ENCODE data around the gene HSPB3.

HSPB3 gene

DNA sequence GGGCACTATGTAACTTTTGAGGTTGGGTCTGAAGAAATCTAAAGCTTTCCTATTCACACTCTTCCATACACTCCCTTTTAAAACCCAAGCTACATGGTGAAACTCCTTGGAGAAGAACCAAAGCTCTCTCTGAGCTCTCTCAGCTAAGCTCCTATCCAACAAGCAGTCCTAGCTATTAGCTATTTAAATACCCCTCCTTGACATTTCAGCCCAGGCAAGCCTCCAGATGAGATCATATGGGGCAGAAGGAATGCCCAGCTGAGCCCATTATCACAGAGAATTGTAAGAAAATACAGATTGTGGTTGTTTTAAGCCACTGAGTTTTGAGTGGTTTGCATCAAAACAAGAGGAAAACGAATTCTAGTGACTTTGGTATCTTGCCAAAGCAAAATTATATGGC, 15.2 kb downstream of the HSPB3 start:
- H2BK12ac ChIP-seq (ENCODE audit: low read length) = no peak overlapping the region
- WGBS (ENCODE audit: extremely low coverage, insufficient coverage, insufficient read length) = no CpG with 5 or more reads among the region's 1 CpG
- no peaks in the 10 kb centered on the region for H3K9me3 ChIP-seq (ENCODE audit: insufficient read depth, low read depth, low read length)
- H3K9ac ChIP-seq (ENCODE audit: low read length) = no peak overlapping the region
- no peaks in the 10 kb centered on the region for H3K4me1 ChIP-seq (ENCODE audit: control insufficient read depth in 1 of 2, insufficient read depth in 2 of 2, low read length in 2 of 2)
- H3K79me1 ChIP-seq (ENCODE audit: low read length) = no peaks in the 10 kb centered on the region
- no peaks in the 10 kb centered on the region for H3K36me3 ChIP-seq (ENCODE audit: control insufficient read depth in 1 of 2, insufficient read depth in 2 of 2, low read length in 2 of 2)
- no peak overlapping the region for H3K4me3 ChIP-seq (ENCODE audit: low read depth, low read length)
- H4K91ac ChIP-seq (ENCODE audit: low read depth, low read length) = no peak overlapping the region
- H2AK5ac ChIP-seq (ENCODE audit: low read length) = no peak overlapping the region
- no peak overlapping the region for H4K12ac ChIP-seq (ENCODE audit: low read depth, low read length)
- H3K14ac ChIP-seq (ENCODE audit: low read length) = no peak overlapping the region
- H3K23ac ChIP-seq (ENCODE audit: low read length) = no peak overlapping the region
- no peak overlapping the region for H3K4me2 ChIP-seq (ENCODE audit: low read length)
- no peak overlapping the region for H3K18ac ChIP-seq (ENCODE audit: low read length)
- no peak overlapping the region for H2AFZ ChIP-seq (ENCODE audit: insufficient read depth, low read length, poor library complexity)
- DNase-seq = no peak
- H2BK120ac ChIP-seq (ENCODE audit: insufficient read depth, low read length, poor library complexity) = no peak overlapping the region
- H3K4ac ChIP-seq (ENCODE audit: low read depth, low read length) = no peak overlapping the region
- no peak overlapping the region for H2BK5ac ChIP-seq (ENCODE audit: low read depth, low read length, poor library complexity)
- no peaks in the 10 kb centered on the region for H3K79me2 ChIP-seq (ENCODE audit: control insufficient read depth, insufficient read depth, low read length, poor library complexity)
- no peak overlapping the region for H4K8ac ChIP-seq (ENCODE audit: low read depth, low read length)
- no peaks in the 10 kb centered on the region for H3K27me3 ChIP-seq (ENCODE audit: insufficient read depth, low read length)
- no peak overlapping the region for H3K27ac ChIP-seq (ENCODE audit: low read depth, low read length)

DNA sequence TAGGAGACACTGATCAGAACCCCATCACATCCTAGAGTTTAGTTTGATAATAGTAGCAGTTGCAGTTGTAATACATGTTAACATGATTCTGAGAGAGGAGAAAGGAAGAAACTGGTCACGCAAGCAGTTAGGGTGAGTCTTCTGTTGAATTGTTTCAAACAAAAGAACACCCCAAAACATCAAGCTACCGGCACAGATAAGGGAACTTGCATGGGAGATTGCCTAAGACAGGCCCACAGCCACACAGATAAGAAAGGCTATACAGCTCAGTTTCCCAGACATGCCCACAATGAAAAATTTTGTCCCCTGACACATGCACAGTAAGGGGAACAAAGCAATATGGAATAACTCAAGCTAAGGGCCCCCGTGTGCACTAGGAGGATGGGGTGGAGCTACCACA, 15.9 kb downstream of the HSPB3 start:
- no peak overlapping the region for H4K8ac ChIP-seq (ENCODE audit: low read depth, low read length)
- WGBS (ENCODE audit: extremely low coverage, insufficient coverage, insufficient read length) = no CpG with 5 or more reads among the region's 3 CpGs
- no peak overlapping the region for H3K9ac ChIP-seq (ENCODE audit: low read length)
- H3K4ac ChIP-seq (ENCODE audit: low read depth, low read length) = no peak overlapping the region
- no peak overlapping the region for H3K23ac ChIP-seq (ENCODE audit: low read length)
- H3K4me1 ChIP-seq (ENCODE audit: control insufficient read depth in 1 of 2, insufficient read depth in 2 of 2, low read length in 2 of 2) = no peaks in the 10 kb centered on the region
- H3K4me3 ChIP-seq (ENCODE audit: low read depth, low read length) = no peak overlapping the region
- no peak overlapping the region for H2BK12ac ChIP-seq (ENCODE audit: low read length)
- H3K79me2 ChIP-seq (ENCODE audit: control insufficient read depth, insufficient read depth, low read length, poor library complexity) = no peaks in the 10 kb centered on the region
- no peak overlapping the region for H2BK5ac ChIP-seq (ENCODE audit: low read depth, low read length, poor library complexity)
- H3K79me1 ChIP-seq (ENCODE audit: low read length) = no peaks in the 10 kb centered on the region
- no peak overlapping the region for H3K27ac ChIP-seq (ENCODE audit: low read depth, low read length)
- H3K14ac ChIP-seq (ENCODE audit: low read length) = no peak overlapping the region
- H4K12ac ChIP-seq (ENCODE audit: low read depth, low read length) = no peak overlapping the region
- no peak overlapping the region for H4K91ac ChIP-seq (ENCODE audit: low read depth, low read length)
- no peak overlapping the region for H3K4me2 ChIP-seq (ENCODE audit: low read length)
- H2AFZ ChIP-seq (ENCODE audit: insufficient read depth, low read length, poor library complexity) = no peak overlapping the region
- no peak overlapping the region for H2BK120ac ChIP-seq (ENCODE audit: insufficient read depth, low read length, poor library complexity)
- no peaks in the 10 kb centered on the region for H3K36me3 ChIP-seq (ENCODE audit: control insufficient read depth in 1 of 2, insufficient read depth in 2 of 2, low read length in 2 of 2)
- H3K9me3 ChIP-seq (ENCODE audit: insufficient read depth, low read depth, low read length) = no peaks in the 10 kb centered on the region
- no peaks in the 10 kb centered on the region for H3K27me3 ChIP-seq (ENCODE audit: insufficient read depth, low read length)
- no peak for DNase-seq
- H3K18ac ChIP-seq (ENCODE audit: low read length) = no peak overlapping the region
- H2AK5ac ChIP-seq (ENCODE audit: low read length) = no peak overlapping the region

DNA sequence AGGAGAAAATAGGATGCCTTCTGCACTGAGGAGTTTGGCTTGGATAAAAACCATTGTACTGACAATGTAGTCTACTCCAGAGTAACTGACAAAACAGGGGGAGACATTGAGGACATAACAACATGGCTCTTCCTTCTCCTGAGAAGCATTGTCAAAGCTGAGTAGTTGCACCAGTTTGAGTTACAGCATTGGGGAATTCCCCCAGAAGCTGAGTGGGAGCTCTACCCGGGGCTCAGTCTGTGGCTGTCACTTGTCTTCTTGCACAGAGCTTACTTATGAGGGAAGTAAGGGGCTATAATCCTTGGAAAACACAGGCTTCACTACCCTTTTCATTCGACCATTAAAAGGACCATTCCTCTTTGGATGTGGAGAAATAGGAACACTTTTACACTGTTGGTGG, 21.2 kb downstream of the HSPB3 start:
- H3K4me2 ChIP-seq (ENCODE audit: low read length) = no peak overlapping the region
- H3K14ac ChIP-seq (ENCODE audit: low read length) = no peak overlapping the region
- H3K36me3 ChIP-seq (ENCODE audit: control insufficient read depth in 1 of 2, insufficient read depth in 2 of 2, low read length in 2 of 2) = no peaks in the 10 kb centered on the region
- no peak overlapping the region for H3K23ac ChIP-seq (ENCODE audit: low read length)
- no peak overlapping the region for H4K91ac ChIP-seq (ENCODE audit: low read depth, low read length)
- H4K12ac ChIP-seq (ENCODE audit: low read depth, low read length) = no peak overlapping the region
- no peaks in the 10 kb centered on the region for H3K4me1 ChIP-seq (ENCODE audit: control insufficient read depth in 1 of 2, insufficient read depth in 2 of 2, low read length in 2 of 2)
- no peaks in the 10 kb centered on the region for H3K79me1 ChIP-seq (ENCODE audit: low read length)
- no peak overlapping the region for H3K9ac ChIP-seq (ENCODE audit: low read length)
- no peak overlapping the region for H4K8ac ChIP-seq (ENCODE audit: low read depth, low read length)
- no peaks in the 10 kb centered on the region for H3K79me2 ChIP-seq (ENCODE audit: control insufficient read depth, insufficient read depth, low read length, poor library complexity)
- no peak overlapping the region for H3K18ac ChIP-seq (ENCODE audit: low read length)
- H2BK5ac ChIP-seq (ENCODE audit: low read depth, low read length, poor library complexity) = no peak overlapping the region
- H2AK5ac ChIP-seq (ENCODE audit: low read length) = no peak overlapping the region
- H3K4me3 ChIP-seq (ENCODE audit: low read depth, low read length) = no peak overlapping the region
- no peak overlapping the region for H3K4ac ChIP-seq (ENCODE audit: low read depth, low read length)
- no peak for DNase-seq
- no peak overlapping the region for H2BK12ac ChIP-seq (ENCODE audit: low read length)
- no peak overlapping the region for H3K27ac ChIP-seq (ENCODE audit: low read depth, low read length)
- WGBS (ENCODE audit: extremely low coverage, insufficient coverage, insufficient read length) = no CpG with 5 or more reads among the region's 2 CpGs
- no peak overlapping the region for H2BK120ac ChIP-seq (ENCODE audit: insufficient read depth, low read length, poor library complexity)
- no peak overlapping the region for H2AFZ ChIP-seq (ENCODE audit: insufficient read depth, low read length, poor library complexity)
- no peaks in the 10 kb centered on the region for H3K9me3 ChIP-seq (ENCODE audit: insufficient read depth, low read depth, low read length)
- H3K27me3 ChIP-seq (ENCODE audit: insufficient read depth, low read length) = no peaks in the 10 kb centered on the region

- Histone ChIP-seq H3K18ac (ENCODE audit: low read length) (no peak overlapping the region), H3K27ac (ENCODE audit: low read depth, low read length) (no peak overlapping the region), H4K8ac (ENCODE audit: low read depth, low read length) (no peak overlapping the region), H2AK5ac (ENCODE audit: low read length) (no peak overlapping the region), H2BK120ac (ENCODE audit: insufficient read depth, low read length, poor library complexity) (no peak overlapping the region), H2BK5ac (ENCODE audit: low read depth, low read length, poor library complexity) (no peak overlapping the region), H3K27me3 (ENCODE audit: insufficient read depth, low read length) (no peaks in the 10 kb centered on the region), H3K4me3 (ENCODE audit: low read depth, low read length) (no peak overlapping the region), H2BK12ac (ENCODE audit: low read length) (no peak overlapping the region), H3K9me3 (ENCODE audit: insufficient read depth, low read depth, low read length) (no peaks in the 10 kb centered on the region), H3K79me1 (ENCODE audit: low read length) (no peaks in the 10 kb centered on the region), H4K91ac (ENCODE audit: low read depth, low read length) (no peak overlapping the region), H3K23ac (ENCODE audit: low read length) (no peak overlapping the region), H4K12ac (ENCODE audit: low read depth, low read length) (no peak overlapping the region), H3K4me2 (ENCODE audit: low read length) (no peak overlapping the region), H3K4me1 (ENCODE audit: control insufficient read depth in 1 of 2, insufficient read depth in 2 of 2, low read length in 2 of 2) (no peaks in the 10 kb centered on the region), H3K9ac (ENCODE audit: low read length) (no peak overlapping the region), H2AFZ (ENCODE audit: insufficient read depth, low read length, poor library complexity) (no peak overlapping the region), H3K4ac (ENCODE audit: low read depth, low read length) (no peak overlapping the region), H3K14ac (ENCODE audit: low read length) (no peak overlapping the region), H3K36me3 (ENCODE audit: control insufficient read depth in 1 of 2, insufficient read depth in 2 of 2, low read length in 2 of 2) (no peaks in the 10 kb centered on the region), H3K79me2 (ENCODE audit: control insufficient read depth, insufficient read depth, low read length, poor library complexity) (no peaks in the 10 kb centered on the region)
- no CpG with 5 or more reads among the region's 1 CpG for WGBS (ENCODE audit: extremely low coverage, insufficient coverage, insufficient read length)
- peak in 1 of 2 donors; percentile 51 for DNase-seq
Observed at GRCh38 chr5:54477941-54478478, 22.5 kb downstream of the HSPB3 start.

Data from trophoblast cell (in vitro differentiated cells and primary cell).